Ishikawa (cell line): ENCODE results near the gene BCL7A.

Experiments used
- CEBPB ChIP-seq: IDR thresholded peaks from 2 replicates; pipeline ENCODE4 v1.6.1; 2012
- CREB1 ChIP-seq: IDR thresholded peaks from 2 replicates; pipeline ENCODE4 v1.6.1; 2012; ENCODE audit warnings: low read depth
- EGR1 ChIP-seq: IDR thresholded peaks from 2 replicates; pipeline ENCODE4 v1.6.1; 2012
- EP300 ChIP-seq: IDR thresholded peaks from 2 replicates; pipeline ENCODE4 v1.6.1; 2012; ENCODE audit warnings: borderline replicate concordance
- FOXM1 ChIP-seq: IDR thresholded peaks from 2 replicates; pipeline ENCODE4 v1.6.1; 2012; ENCODE audit warnings: low read depth, borderline replicate concordance
- MAX ChIP-seq: IDR thresholded peaks from 2 replicates; pipeline ENCODE4 v1.6.1; 2012
- NFIC ChIP-seq: IDR thresholded peaks from 2 replicates; pipeline ENCODE4 v1.6.1; 2012
- RAD21 ChIP-seq: IDR thresholded peaks from 2 replicates; pipeline ENCODE4 v1.6.1; 2012; ENCODE audit warnings: low read depth
- REST ChIP-seq: IDR thresholded peaks from 2 replicates; pipeline ENCODE4 v1.6.1; 2012; ENCODE audit warnings: low read depth, mild to moderate bottlenecking
- TAF1 ChIP-seq: IDR thresholded peaks from 2 replicates; pipeline ENCODE4 v1.6.1; 2012; ENCODE audit warnings: low read depth, mild to moderate bottlenecking
- TCF12 ChIP-seq: IDR thresholded peaks from 2 replicates; pipeline ENCODE4 v1.6.1; 2012; ENCODE audit warnings: low read depth
- TEAD4 ChIP-seq: IDR thresholded peaks from 2 replicates; pipeline ENCODE4 v1.6.1; 2012
- USF1 ChIP-seq: IDR thresholded peaks from 2 replicates; pipeline ENCODE4 v1.6.1; 2012
- YY1 ChIP-seq: IDR thresholded peaks from 2 replicates; pipeline ENCODE4 v1.6.1; 2012; ENCODE audit warnings: low read depth
- ZBTB7A ChIP-seq: IDR thresholded peaks from 2 replicates; pipeline ENCODE4 v1.6.1; 2012; ENCODE audit warnings: low read depth

BCL7A gene

GRCh38 chr12:122003651-122004611 lies 17.8 kb upstream of the BCL7A start:
- TF ChIP-seq USF1 (no peak), NFIC (no peak), TEAD4 (no peak), RAD21 (no peak), EGR1 (no peak), EP300 (no peak), CEBPB (no peak), TAF1 (no peak), REST (no peak), ZBTB7A (no peak), CREB1 (no peak), MAX (no peak), YY1 (no peak), FOXM1 (no peak), TCF12 (no peak)

GRCh38 chr12:122004633-122005071 lies 17.0 kb upstream of the BCL7A start:
- TF ChIP-seq USF1 (no peak), EGR1 (no peak), EP300 (no peak), NFIC (no peak), TCF12 (no peak), RAD21 (no peak), YY1 (no peak), MAX (no peak), ZBTB7A (no peak), TEAD4 (no peak), REST (no peak), FOXM1 (no peak), TAF1 (no peak), CREB1 (no peak), CEBPB (no peak)

- TF ChIP-seq FOXM1 (no peak), TCF12 (no peak), ZBTB7A (no peak), REST (no peak), CREB1 (no peak), NFIC (no peak), EP300 (no peak)
Measured at GRCh38 chr12:122005252-122005776, 16.4 kb upstream of the BCL7A start.
